ENCODE data around the gene ROM1. TPM values are rescaled to one million over a fixed set of nuclear protein-coding genes. Genes with fewer than 3 reads are reported as not detected.

ROM1 gene, protein sequence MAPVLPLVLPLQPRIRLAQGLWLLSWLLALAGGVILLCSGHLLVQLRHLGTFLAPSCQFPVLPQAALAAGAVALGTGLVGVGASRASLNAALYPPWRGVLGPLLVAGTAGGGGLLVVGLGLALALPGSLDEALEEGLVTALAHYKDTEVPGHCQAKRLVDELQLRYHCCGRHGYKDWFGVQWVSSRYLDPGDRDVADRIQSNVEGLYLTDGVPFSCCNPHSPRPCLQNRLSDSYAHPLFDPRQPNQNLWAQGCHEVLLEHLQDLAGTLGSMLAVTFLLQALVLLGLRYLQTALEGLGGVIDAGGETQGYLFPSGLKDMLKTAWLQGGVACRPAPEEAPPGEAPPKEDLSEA
- total RNA-seq: 1 to 10 TPM in 1 of 2 donors, under 1 TPM in 1; 1.00 to 1.0 TPM

DNA sequence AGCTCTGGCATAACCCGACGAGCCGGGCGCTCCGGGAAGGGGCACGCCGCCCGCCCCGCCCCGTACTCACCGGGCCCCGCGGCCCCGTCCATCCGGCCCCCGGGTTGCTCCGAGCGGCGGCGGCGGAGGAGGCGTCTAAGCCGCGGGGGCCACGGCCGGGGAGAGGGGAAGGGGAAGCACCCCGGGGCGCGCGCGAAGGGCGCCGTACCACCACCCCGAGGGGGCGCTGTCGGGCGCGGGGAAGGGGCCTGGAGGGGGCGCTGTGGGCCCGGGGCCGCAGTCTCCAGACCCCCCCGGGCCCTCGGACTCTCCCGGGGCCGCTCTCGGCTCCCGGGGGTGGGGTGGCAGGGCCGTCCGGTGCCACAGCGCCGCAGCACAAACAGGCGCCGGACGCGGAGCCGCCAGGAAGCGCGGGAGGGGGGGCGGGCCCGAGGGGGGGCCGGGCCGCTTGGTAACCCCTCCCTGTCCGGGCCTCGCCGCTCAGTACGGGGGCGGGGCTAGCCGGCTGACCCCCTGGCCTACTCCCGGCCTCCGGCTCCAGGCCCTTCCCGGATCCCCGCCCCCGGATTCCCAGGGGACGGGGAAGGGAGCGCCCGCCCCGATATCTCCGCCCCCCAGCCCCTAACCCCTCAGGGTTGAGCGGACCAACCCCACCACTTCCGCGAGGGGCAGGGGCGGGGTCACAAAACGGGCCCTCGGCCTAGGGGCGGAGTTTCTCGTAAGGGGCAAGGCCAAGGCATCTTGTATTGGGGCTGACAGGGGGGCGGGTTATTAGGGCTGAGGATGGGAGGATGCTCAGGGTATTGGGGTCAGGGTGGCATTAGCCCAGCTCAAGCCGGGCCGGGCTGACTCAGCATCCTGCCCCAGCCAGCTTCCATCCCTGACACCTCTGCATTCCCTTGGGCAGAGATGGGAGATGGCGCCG is at the start of gene ROM1, which contains the start of gene EML3:
Gene ROM1, plus strand, starts transcription at position 892 of the 925 bp plus-strand sequence. Its CDS starts 25 bp downstream, at position 917.
Gene EML3, minus strand, starts transcription at position 410 of the 925 bp plus-strand sequence. Its CDS starts 318 bp downstream, at position 92.

DNA sequence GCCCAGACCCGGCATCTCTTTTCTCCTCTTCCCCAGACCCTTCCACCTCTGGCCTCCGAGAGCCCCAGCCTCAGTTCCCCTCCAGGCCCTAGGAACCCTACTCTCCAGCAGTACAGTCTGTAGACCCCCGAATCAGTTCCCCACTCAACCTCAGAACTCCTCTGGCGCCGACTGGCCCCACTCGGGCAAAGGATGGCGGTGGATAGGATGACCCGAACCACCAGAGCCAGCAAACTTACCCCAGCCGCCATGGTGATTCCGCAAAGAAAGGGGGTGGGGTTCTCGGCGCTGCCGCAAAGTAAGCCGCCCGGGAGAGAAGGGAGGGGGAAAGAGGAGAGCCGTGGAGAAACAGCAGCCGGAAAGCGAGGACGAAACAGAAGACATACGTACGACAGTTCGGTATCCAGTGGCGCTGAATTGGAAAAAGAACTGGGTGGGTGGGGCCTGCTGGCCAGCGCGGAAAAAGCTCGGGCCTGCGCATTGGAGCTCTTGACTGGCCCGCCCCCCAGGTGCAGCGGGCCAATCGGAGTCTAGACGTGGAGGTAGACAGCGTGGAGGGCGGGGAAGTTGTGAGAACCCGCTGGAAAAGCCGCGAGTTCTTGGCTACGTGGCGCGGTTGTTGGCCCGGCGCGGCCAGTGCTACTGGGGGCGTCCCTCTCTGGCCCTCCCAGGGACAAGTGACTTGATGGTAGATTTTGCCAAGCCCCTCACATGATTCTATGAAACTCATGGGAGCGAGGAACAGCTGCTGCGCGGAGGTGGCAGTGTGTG is 39.3 kb upstream of the ROM1 start, which contains the start of gene EEF1G:
Gene EEF1G, minus strand, starts transcription at position 300 of the 771 bp plus-strand sequence. Its CDS starts 49 bp downstream, at position 251.

DNA sequence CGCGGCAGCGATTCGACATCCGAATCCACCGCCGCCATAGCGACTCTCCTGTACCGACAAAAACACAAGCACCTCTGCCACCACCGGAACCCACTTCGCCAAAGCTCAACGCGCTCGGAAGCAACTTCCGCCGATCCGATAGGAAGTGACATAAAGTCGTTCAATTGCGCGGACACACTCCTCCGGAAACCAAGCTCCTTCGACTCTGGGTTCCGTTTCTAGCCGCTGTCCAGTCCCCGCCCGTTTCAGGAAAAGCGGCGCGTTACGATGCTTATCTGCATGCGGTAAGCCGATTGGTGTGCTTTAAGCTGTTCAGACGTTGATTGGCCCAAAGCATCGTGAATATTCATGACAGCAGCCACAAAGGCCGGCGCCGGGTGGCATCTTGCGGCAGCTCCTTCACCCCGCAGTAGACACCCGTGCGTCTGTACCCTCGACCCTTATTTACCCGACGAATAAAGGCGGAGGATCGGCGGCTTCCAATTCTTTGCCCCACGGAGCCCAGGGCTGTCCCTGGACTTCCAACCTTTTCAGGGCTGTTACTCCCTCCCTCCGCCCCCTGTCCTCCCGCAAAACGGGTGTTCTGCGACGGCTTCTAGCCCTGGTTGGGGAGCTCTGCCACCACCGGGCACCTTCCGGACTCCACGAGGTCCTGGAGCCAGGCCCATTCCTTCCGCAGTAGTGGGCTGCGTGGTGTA is 21.5 kb upstream of the ROM1 start, which contains the start of gene TUT1:
Gene TUT1, minus strand, starts transcription at position 76 of the 698 bp plus-strand sequence. Its CDS starts 38 bp downstream, at position 38.

DNA sequence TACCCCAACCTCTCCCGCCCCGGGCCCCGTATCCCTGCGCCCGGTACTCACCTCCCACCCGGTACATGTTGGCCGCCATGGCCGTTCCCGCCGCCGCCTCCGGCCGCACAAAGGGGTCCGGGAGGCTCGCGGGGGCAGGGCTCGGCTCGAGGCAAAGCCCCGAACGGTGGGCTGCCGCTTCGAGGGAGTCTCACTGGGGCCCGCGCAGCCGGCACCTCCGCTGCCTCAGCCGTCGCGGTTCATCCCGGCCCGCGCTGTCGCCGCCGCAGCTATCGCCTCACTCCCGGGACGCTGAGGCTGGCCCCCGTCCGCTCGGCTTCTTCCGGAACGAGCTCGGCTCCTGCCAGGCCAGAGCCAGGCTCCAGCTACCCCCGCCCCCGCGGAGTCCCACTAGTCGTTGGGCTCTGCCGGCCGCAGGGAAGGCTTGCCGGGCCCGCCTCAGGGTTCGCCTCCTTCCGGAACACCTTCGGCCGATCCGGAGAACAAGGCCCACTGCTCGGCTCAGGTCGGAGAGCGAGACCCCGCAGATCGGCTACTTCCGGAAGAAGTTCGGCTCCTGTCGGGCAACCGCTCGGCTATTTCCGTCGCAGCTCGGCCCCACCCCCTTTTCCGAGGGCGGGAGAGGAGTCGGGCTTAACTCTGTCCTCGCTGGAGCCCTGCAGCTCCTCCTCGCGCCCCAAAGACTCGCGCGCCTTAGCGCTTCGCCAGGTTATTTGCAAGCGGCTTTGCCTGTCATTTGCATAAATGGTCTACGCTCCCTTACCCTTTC is 11.5 kb upstream of the ROM1 start, which contains the start of gene MTA2:
Gene MTA2, minus strand, starts transcription at position 494 of the 769 bp plus-strand sequence. Its CDS starts 415 bp downstream, at position 79.

DNA sequence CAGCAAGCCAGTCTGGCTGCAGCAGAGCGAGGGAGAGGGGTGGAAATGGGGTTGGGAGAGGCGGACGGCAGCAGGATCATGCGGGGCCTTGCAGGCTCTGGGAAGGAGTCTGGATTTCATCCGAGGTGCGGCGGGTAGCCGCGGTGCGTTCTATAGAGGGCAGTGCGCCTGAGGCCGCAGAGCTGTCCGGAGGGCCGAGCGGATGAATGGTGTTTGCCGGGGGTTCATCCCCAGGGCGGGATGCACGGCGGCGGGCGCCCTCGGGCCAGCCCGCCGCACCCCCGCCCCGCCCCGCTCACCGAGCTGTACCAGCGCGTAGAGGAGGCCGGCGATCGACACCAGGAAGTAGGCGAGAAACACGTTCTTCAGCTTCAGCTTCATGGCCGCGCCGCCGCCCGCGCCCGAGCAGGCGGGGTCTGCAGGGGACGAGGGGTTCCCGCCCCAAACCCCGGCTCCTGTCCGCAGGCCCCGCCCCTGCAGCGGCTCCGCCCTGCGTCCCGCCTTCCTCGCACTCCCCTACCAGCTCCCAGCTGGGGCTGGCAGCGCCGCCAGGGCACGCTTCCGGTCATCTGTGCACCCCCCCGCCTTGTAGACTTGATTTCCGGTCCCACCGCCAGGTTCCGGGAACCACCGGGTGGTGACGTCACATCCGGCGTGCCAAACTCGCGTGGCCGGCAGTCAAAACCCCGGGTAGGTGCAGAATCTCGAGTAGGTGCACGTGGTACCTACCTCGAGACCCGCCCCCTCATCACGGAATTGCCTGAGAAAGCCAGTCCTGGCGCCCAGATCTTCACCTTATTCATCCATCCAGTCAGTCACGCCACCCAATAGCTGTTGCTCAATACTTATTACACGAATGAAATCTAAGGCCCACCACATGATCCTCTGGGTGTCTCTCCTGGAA is 8.8 kb downstream of the ROM1 start, which contains the start of gene B3GAT3:
Gene B3GAT3, minus strand, starts transcription at position 420 of the 904 bp plus-strand sequence. Its CDS starts 39 bp downstream, at position 381.

DNA sequence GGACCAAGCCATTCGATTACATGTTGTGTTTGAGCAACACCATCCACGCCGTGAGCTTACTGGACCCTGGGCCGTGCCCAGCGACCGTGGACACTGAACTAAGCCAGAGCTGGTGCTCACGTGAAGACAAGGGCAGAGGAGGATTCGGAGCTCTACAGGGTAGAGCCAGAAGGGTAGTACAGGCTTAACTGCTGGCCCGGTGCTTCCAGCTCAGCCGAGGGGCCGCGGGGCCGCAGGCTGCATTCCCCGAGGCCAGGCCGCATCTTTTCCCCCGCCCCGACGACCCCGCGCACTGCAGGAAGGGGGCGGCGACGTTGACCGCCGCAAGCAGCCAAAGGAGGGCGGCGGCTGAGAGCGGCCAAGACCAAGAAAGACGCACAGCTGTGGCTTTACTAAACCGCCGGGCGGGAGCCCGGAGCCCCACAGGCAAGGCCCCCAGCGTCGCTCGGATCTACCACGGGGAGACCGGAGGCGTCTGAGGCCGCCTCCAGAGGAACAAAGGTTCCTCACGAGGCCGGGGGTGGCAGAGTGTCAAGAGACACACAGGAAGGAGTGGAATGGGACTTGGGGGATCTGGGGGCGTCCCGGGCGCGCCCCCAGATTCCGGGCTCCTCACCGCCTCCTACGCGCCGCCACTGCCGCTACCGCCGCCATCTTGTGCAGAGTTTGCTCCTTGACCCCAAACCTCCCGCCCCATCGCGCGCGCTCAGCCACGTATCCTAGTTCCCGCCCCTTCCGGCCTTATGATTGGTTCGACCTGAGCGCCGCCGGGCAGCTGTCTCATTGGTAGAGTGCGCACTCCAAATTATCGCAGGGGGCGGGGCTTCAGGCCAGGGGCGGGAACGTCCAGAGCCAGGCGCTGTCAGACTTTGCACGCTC is 33.1 kb downstream of the ROM1 start, which contains the start of gene GANAB:
Gene GANAB, minus strand, starts transcription at position 668 of the 879 bp plus-strand sequence. Its CDS starts 14 bp downstream, at position 654.

Small RNA genes lying within 50 kb of the gene (small RNA-seq; reads per million reads assigned to genes)
- gene AP001458.1: 0 reads per million in 2 donors
- 0.41 to 0.56 reads per million in 2 donors for gene MIR6747

Other genes with a start within 250 kb of the ROM1 start
- gene SCGB1A1, start 194.2 kb upstream of the ROM1 start, total RNA-seq: not detected
- 100 to 1,000 TPM; 261 to 266 TPM for gene AHNAK, start 66.5 kb upstream of the ROM1 start, total RNA-seq
- 100 to 1,000 TPM; 357 to 708 TPM for gene EEF1G, start 39.4 kb upstream of the ROM1 start, total RNA-seq
- 1 to 10 TPM; 6.5 to 7.0 TPM for gene TUT1, start 21.7 kb upstream of the ROM1 start, total RNA-seq
- 100 to 1,000 TPM; 102 to 164 TPM for gene MTA2, start 11.4 kb upstream of the ROM1 start, total RNA-seq
- gene EML3, start 482 bp upstream of the ROM1 start, total RNA-seq: 10 to 100 TPM; 15.3 to 19.3 TPM
- gene B3GAT3, start 8.7 kb downstream of the ROM1 start, total RNA-seq: 10 to 100 TPM; 50.3 to 51.3 TPM
- 100 to 1,000 TPM; 140 to 155 TPM for gene GANAB, start 33.4 kb downstream of the ROM1 start, total RNA-seq
- gene INTS5, start 40.0 kb downstream of the ROM1 start, total RNA-seq: 10 to 100 TPM; 26.2 to 28.0 TPM
- gene C11orf98, start 52.0 kb downstream of the ROM1 start, total RNA-seq: 10 to 100 TPM; 26.5 to 36.0 TPM
- 1 to 10 TPM; 6.7 to 7.6 TPM for gene CSKMT, start 52.1 kb downstream of the ROM1 start, total RNA-seq
- 1 to 10 TPM; 5.9 to 7.3 TPM for gene UQCC3, start 58.4 kb downstream of the ROM1 start, total RNA-seq
- 1 to 10 TPM; 4.3 to 5.5 TPM for gene LBHD1, start 59.0 kb downstream of the ROM1 start, total RNA-seq
- gene UBXN1, start 65.8 kb downstream of the ROM1 start, total RNA-seq: 10 to 100 TPM; 59.2 to 83.9 TPM
- 1 to 10 TPM; 1.0 to 1.3 TPM for gene LRRN4CL, start 76.3 kb downstream of the ROM1 start, total RNA-seq
- 10 to 100 TPM; 70.3 to 71.9 TPM for gene BSCL2, start 94.2 kb downstream of the ROM1 start, total RNA-seq
- not detected for gene GNG3, start 94.4 kb downstream of the ROM1 start, total RNA-seq
- gene HNRNPUL2, start 114.2 kb downstream of the ROM1 start, total RNA-seq: 10 to 100 TPM in 1 of 2 donors, 1 to 10 TPM in 1; 5.7 to 10.3 TPM
- 10 to 100 TPM; 27.2 to 33.6 TPM for gene TTC9C, start 115.2 kb downstream of the ROM1 start, total RNA-seq
- 10 to 100 TPM in 1 of 2 donors, 1 to 10 TPM in 1; 6.3 to 14.5 TPM for gene ZBTB3, start 140.9 kb downstream of the ROM1 start, total RNA-seq
- 10 to 100 TPM; 37.9 to 72.9 TPM for gene POLR2G, start 148.3 kb downstream of the ROM1 start, total RNA-seq
- gene TAF6L, start 158.1 kb downstream of the ROM1 start, total RNA-seq: 10 to 100 TPM; 28.0 to 31.0 TPM
- gene TMEM179B, start 174.1 kb downstream of the ROM1 start, total RNA-seq: 10 to 100 TPM; 50.3 to 60.6 TPM
- gene TMEM223, start 178.7 kb downstream of the ROM1 start, total RNA-seq: 10 to 100 TPM; 14.5 to 23.0 TPM
- gene NXF1, start 192.2 kb downstream of the ROM1 start, total RNA-seq: 10 to 100 TPM; 31.7 to 32.0 TPM
- gene STX5, start 218.8 kb downstream of the ROM1 start, total RNA-seq: 10 to 100 TPM; 22.0 to 26.5 TPM
- gene TEX54, start 219.6 kb downstream of the ROM1 start, total RNA-seq: not detected
- gene WDR74, start 226.3 kb downstream of the ROM1 start, total RNA-seq: 10 to 100 TPM; 33.7 to 87.9 TPM

Measured in melanocyte of skin (primary cell).